Smooth muscle cell (in vitro differentiated cells): ENCODE measurements around the gene DCAF10. TPM values are rescaled to one million over a fixed set of nuclear protein-coding genes. Genes with fewer than 3 reads are reported as not detected.
"Not testable (repeated sequence)": the region's sequence is repeated elsewhere in the genome, so short reads cannot be mapped to it uniquely, and the experiment has no call there.

Experiments used
- DNase-seq: peaks from one replicate; lab custom pipeline; 2025; ENCODE audit not compliant: unreplicated experiment; lab: John Stamatoyannopoulos, UW
- H2AFZ ChIP-seq: fragments of 200-600 bp; sonication (generic); 2 replicates; pipeline ENCODE4 v1.6.0; 2016; ENCODE audit warnings: antibody characterized with exemption, low read depth, mild to moderate bottlenecking
- H3F3A ChIP-seq: fragments of 200-600 bp; sonication (generic); 2 replicates; pipeline ENCODE4 v1.6.0; 2017; ENCODE audit warnings: antibody characterized with exemption, low read depth
- H3K27ac ChIP-seq: fragments of 200-600 bp; sonication (generic); 2 replicates; pipeline ENCODE4 v1.5.1; 2016; ENCODE audit warnings: low read depth, mild to moderate bottlenecking
- H3K27me3 ChIP-seq: fragments of 200-600 bp; sonication (generic); 2 replicates; pipeline ENCODE4 v1.6.1; 2016; ENCODE audit warnings: low read depth, mild to moderate bottlenecking
- H3K36me3 ChIP-seq: fragments of 200-600 bp; sonication (generic); 2 replicates; pipeline ENCODE4 v1.5.1; 2016; ENCODE audit warnings: low read depth
- H3K4me1 ChIP-seq: fragments of 200-600 bp; sonication (generic); 2 replicates; pipeline ENCODE4 v1.5.1; 2016; ENCODE audit warnings: low read depth
- H3K4me2 ChIP-seq: fragments of 200-600 bp; sonication (generic); 2 replicates; pipeline ENCODE4 v1.6.0; 2016; ENCODE audit warnings: mild to moderate bottlenecking
- H3K4me3 ChIP-seq: fragments of 200-600 bp; sonication (generic); 2 replicates; pipeline ENCODE4 v1.5.1; 2016; ENCODE audit warnings: mild to moderate bottlenecking
- H3K79me2 ChIP-seq: fragments of 200-600 bp; sonication (generic); 2 replicates; pipeline ENCODE4 v1.6.0; 2016; ENCODE audit warnings: low read depth, mild to moderate bottlenecking
- H3K9ac ChIP-seq: fragments of 200-600 bp; sonication (generic); 2 replicates; pipeline ENCODE4 v1.6.0; 2016; ENCODE audit warnings: low read depth
- H3K9me3 ChIP-seq: fragments of 200-600 bp; sonication (generic); replicated peaks from 2 replicates; pipeline ENCODE4 v1.5.1; 2016; ENCODE audit warnings: low read depth
- H4K20me1 ChIP-seq: fragments of 200-600 bp; sonication (generic); 2 replicates; pipeline ENCODE4 v1.6.0; 2016; ENCODE audit warnings: low read depth
- WGBS: methylation state at CpG from one replicate; pipeline ENCODE4 v1.1.7; 2016; ENCODE audit warnings: low lambda C conversion rate; 5-methylcytosine and 5-hydroxymethylcytosine counted together
- polyA plus RNA-seq: library from polyadenylated mRNA; unstranded; fragments of >200 nt; fragmentation: Nextera tagmentation; extraction: Ambion mirVana; gene quantifications from 2 replicates; pipeline ENCODE4 v1.2.1, GENCODE V29; 2016
- total RNA-seq: library from RNA; depleted of rRNA; stranded (reverse); fragments of >200 nt; gene quantifications from 2 replicates; pipeline ENCODE4 v1.2.3, GENCODE V29; 2014
- TF ChIP-seq, protein P1 (sequence below): fragments of 200-600 bp; sonication (generic); IDR thresholded peaks from 2 replicates; pipeline ENCODE4 v1.5.1; 2017; ENCODE audit warnings: borderline replicate concordance, mild to moderate bottlenecking, antibody characterized with exemption; ENCODE audit not compliant: insufficient read depth, poor library complexity, severe bottlenecking

DCAF10 gene
- total and polyA plus RNA-seq, 2 experiments from 2014 or later, result 35.6 to 77.0 TPM

GRCh38 chr9:37908698-37909186 is 108.1 kb downstream of the DCAF10 start:
- no peaks in the 10 kb centered on the region for H3K79me2 ChIP-seq
- no peaks in the 10 kb centered on the region for H3K9me3 ChIP-seq
- no peak overlapping the region for H3K4me2 ChIP-seq
- no peaks in the 10 kb centered on the region for H3K36me3 ChIP-seq
- H3K27ac ChIP-seq, result no peak overlapping the region
- H3K4me1 ChIP-seq, result no peaks in the 10 kb centered on the region
- H4K20me1 ChIP-seq, result no peaks in the 10 kb centered on the region
- H2AFZ ChIP-seq, result no peak overlapping the region
- no peaks in the 10 kb centered on the region for H3K27me3 ChIP-seq
- WGBS, result 80% methylated on average over 4 of the region's 4 CpGs
- DNase-seq, result no peak
- H3F3A ChIP-seq, result no peaks in the 10 kb centered on the region
- TF ChIP-seq, protein P1, sequence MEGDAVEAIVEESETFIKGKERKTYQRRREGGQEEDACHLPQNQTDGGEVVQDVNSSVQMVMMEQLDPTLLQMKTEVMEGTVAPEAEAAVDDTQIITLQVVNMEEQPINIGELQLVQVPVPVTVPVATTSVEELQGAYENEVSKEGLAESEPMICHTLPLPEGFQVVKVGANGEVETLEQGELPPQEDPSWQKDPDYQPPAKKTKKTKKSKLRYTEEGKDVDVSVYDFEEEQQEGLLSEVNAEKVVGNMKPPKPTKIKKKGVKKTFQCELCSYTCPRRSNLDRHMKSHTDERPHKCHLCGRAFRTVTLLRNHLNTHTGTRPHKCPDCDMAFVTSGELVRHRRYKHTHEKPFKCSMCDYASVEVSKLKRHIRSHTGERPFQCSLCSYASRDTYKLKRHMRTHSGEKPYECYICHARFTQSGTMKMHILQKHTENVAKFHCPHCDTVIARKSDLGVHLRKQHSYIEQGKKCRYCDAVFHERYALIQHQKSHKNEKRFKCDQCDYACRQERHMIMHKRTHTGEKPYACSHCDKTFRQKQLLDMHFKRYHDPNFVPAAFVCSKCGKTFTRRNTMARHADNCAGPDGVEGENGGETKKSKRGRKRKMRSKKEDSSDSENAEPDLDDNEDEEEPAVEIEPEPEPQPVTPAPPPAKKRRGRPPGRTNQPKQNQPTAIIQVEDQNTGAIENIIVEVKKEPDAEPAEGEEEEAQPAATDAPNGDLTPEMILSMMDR, result no peak
- no peak overlapping the region for H3K9ac ChIP-seq
- H3K4me3 ChIP-seq, result no peak overlapping the region

GRCh38 chr9:37909326-37909725 is 108.7 kb downstream of the DCAF10 start:
- Histone ChIP-seq H3K9ac (no peak overlapping the region), H3K27ac (no peak overlapping the region), H3K36me3 (no peaks in the 10 kb centered on the region), H3K9me3 (no peaks in the 10 kb centered on the region), H3K27me3 (no peaks in the 10 kb centered on the region), H3K4me3 (no peak overlapping the region), H2AFZ (no peak overlapping the region), H4K20me1 (no peaks in the 10 kb centered on the region), H3K4me1 (no peaks in the 10 kb centered on the region), H3K79me2 (no peaks in the 10 kb centered on the region), H3F3A (no peaks in the 10 kb centered on the region), H3K4me2 (no peak overlapping the region)
- WGBS, result 94% methylated on average over 3 of the region's 3 CpGs
- DNase-seq, result no peak
- TF ChIP-seq, protein P1, result no peak

GRCh38 chr9:37909836-37910235 is 109.2 kb downstream of the DCAF10 start:
- WGBS, result 95% methylated on average over 5 of the region's 5 CpGs
- H3K9me3 ChIP-seq, DNase-seq, H3K4me1 ChIP-seq, H2AFZ ChIP-seq, H3K79me2 ChIP-seq, H3F3A ChIP-seq, H4K20me1 ChIP-seq, H3K36me3 ChIP-seq, H3K9ac ChIP-seq, H3K27ac ChIP-seq, H3K4me3 ChIP-seq, H3K27me3 ChIP-seq, H3K4me2 ChIP-seq: not testable (repeated sequence)

GRCh38 chr9:37910271-37910670 is 109.7 kb downstream of the DCAF10 start:
- no peak overlapping the region for H3K4me3 ChIP-seq
- no peak overlapping the region for H3K27ac ChIP-seq
- no peak overlapping the region for H2AFZ ChIP-seq
- H3K9ac ChIP-seq, result no peak overlapping the region
- DNase-seq, result no peak
- TF ChIP-seq, protein P1, result no peak
- H3K27me3 ChIP-seq, result no peaks in the 10 kb centered on the region
- whole genome bisulfite sequencing, result 98% methylated on average over 4 of the region's 4 CpGs
- H3K79me2 ChIP-seq, result no peaks in the 10 kb centered on the region
- H3K4me1 ChIP-seq, result no peaks in the 10 kb centered on the region
- H3K36me3 ChIP-seq, result no peaks in the 10 kb centered on the region
- no peaks in the 10 kb centered on the region for H4K20me1 ChIP-seq
- no peaks in the 10 kb centered on the region for H3F3A ChIP-seq
- H3K9me3 ChIP-seq, result no peaks in the 10 kb centered on the region
- H3K4me2 ChIP-seq, result no peak overlapping the region
